K562 (cell line): ENCODE measurements around the gene ANKMY1. TPM values are rescaled to one million over a fixed set of nuclear protein-coding genes. Genes with fewer than 3 reads are reported as not detected.

Experiments used
- ARID4B ChIP-seq: sonication (generic); formaldehyde crosslinking; IDR thresholded peaks from 2 replicates; pipeline ENCODE4 v1.8.0; 2022; ENCODE audit warnings: mild to moderate bottlenecking, missing genetic modification reagents
- ATF1 ChIP-seq, 2 experiments: fragments of 450-650 bp in 1 of 2; IDR thresholded peaks; 2 replicates each; pipeline ENCODE4 v1.6.1; 2016; ENCODE audit warnings: missing compliant biosample characterization in 1 of 2, missing genetic modification characterization in 1 of 2
- MXD1 ChIP-seq: fragments of 250-450 bp; sonication (Bioruptor Pico); IDR thresholded peaks from 2 replicates; pipeline ENCODE4 v1.8.0; 2021; ENCODE audit warnings: borderline replicate concordance, mild to moderate bottlenecking, moderate library complexity; ENCODE audit not compliant: poor library complexity, severe bottlenecking
- MYC ChIP-seq, 2 experiments: fragments of 250-450 bp in 1 of 2; sonication (Bioruptor Pico) in 1 of 2; IDR thresholded peaks; 2 replicates each; pipeline versions ENCODE4 v1.5.1 to v1.6.1; 2012 to 2021; ENCODE audit warnings: low read depth in 2 of 2, borderline replicate concordance in 1 of 2, improper control_type of control experiment in 1 of 2, low read length in 1 of 2, mild to moderate bottlenecking in 1 of 2, moderate library complexity in 1 of 2
- PATZ1 ChIP-seq: fragments of 250-450 bp; sonication (Bioruptor Pico); IDR thresholded peaks from 2 replicates; pipeline ENCODE4 v1.5.0; 2020; ENCODE audit warnings: mild to moderate bottlenecking, borderline replicate concordance
- RREB1 ChIP-seq: fragments of 250-450 bp; sonication (Bioruptor Pico); IDR thresholded peaks from 2 replicates; pipeline ENCODE4 v1.4.0; 2020
- SRSF1 ChIP-seq: fragments of 200-400 bp; formaldehyde crosslinking; IDR thresholded peaks from 2 replicates; pipeline ENCODE4 v1.6.1; 2017; ENCODE audit warnings: mild to moderate bottlenecking, low read depth, low read length, moderate library complexity
- TEAD1 ChIP-seq, 2 experiments: fragments of 450-650 bp in 1 of 2; sonication (generic) in 1 of 2; formaldehyde crosslinking; IDR thresholded peaks; 2 replicates each; pipeline versions ENCODE4 v1.4.0 to v1.8.0; 2020 to 2022; ENCODE audit warnings: mild to moderate bottlenecking in 2 of 2, missing genetic modification reagents in 1 of 2
- ZBTB17 ChIP-seq: fragments of 450-650 bp; formaldehyde crosslinking; IDR thresholded peaks from 2 replicates; pipeline ENCODE4 v1.4.0; 2020; ENCODE audit warnings: mild to moderate bottlenecking
- ZFX ChIP-seq: sonication (generic); formaldehyde crosslinking; IDR thresholded peaks from 2 replicates; pipeline ENCODE4 v1.8.0; 2022; ENCODE audit warnings: mild to moderate bottlenecking, missing genetic modification reagents, moderate library complexity
- polyA plus RNA-seq, 8 experiments: library from polyadenylated mRNA; depleted of rRNA in 4 of 8; stranded (reverse) in 5 of 8; unstranded in 3 of 8; fragments of >200 nt; fragmentation: Nextera tagmentation in 2 of 8; fragmentation: Illumina TruSeq in 1 of 8; extraction: Ambion mirVana in 2 of 8; extraction: Trizol in 1 of 8; gene quantifications; 2 replicates each; pipeline versions ENCODE4 v1.2.1 to v1.2.3, GENCODE V29; 2011 to 2014; ENCODE audit warnings: inconsistent platforms in 1 of 8, missing spikeins in 1 of 8
- total RNA-seq, 7 experiments: library from RNA; depleted of rRNA in 6 of 7; stranded (reverse); fragments of >200 nt in 6 of 7; fragmentation: Illumina TruSeq in 2 of 7; extraction: Trizol in 2 of 7; gene quantifications; 2 replicates each; pipeline versions ENCODE4 v1.2.1 to v1.2.3, GENCODE V29; 2011 to 2021; ENCODE audit warnings: low replicate concordance in 1 of 7

ANKMY1 gene
- total and polyA plus RNA-seq, 9 of the 15 experiments (the other 6 are each of a cell fraction or from before 2014, with no cell fraction given), result 0.75 to 15.1 (median 11.7) TPM

GRCh38 chr2:240565333-240566202 is 7.8 kb upstream of the ANKMY1 start (continued):
- TF ChIP-seq RREB1, result no peak
- no peak for TF ChIP-seq MXD1 (CRISPR knock-in tag)
- no peak; the same call in 1 of the 2 replicates for TF ChIP-seq PATZ1
- 0 out of 2 replicates have a peak, but pooled peaks have one; percentile 20 for TF ChIP-seq ZBTB17 (CRISPR knock-in tag)
- no peak for TF ChIP-seq ATF1 (CRISPR knock-in tag; IDR thresholded peaks at IDR 0.05)
- TF ChIP-seq ATF1 (tag; IDR thresholded peaks at IDR 0.05), result peak; percentile 50
- peak in 1 of 2 experiments; percentile 60; a peak in 1 of 4 replicates for TF ChIP-seq TEAD1 (CRISPR knock-in tag; IDR thresholded peaks at IDR 0.05)
- no peak for TF ChIP-seq ARID4B (CRISPR knock-in tag)
- TF ChIP-seq MYC (IDR thresholded peaks at IDR 0.05; ENCODE audit: low read depth, low read length), result peak; percentile 65
- TF ChIP-seq MYC (CRISPR knock-in tag; IDR thresholded peaks at IDR 0.05; ENCODE audit: borderline replicate concordance, low read depth), result peak; percentile 58; the same call in 1 of the 2 replicates
- no peak; the same call in 1 of the 2 replicates for TF ChIP-seq ZFX
- no peak for TF ChIP-seq SRSF1
